Astrocyte (in vitro differentiated cells and primary cell): ENCODE measurements around the gene MARCKS.
A peak's percentile ranks its signal among the peaks of the same experiment; 100 is the strongest.

Experiments
- CTCF ChIP-seq: IDR thresholded peaks from 2 replicates; pipeline ENCODE4 v1.5.1; 2011; ENCODE audit warnings: low read depth, mild to moderate bottlenecking, inconsistent platforms, low read length, moderate library complexity; ENCODE audit not compliant: insufficient read depth
- EZH2 ChIP-seq: IDR thresholded peaks from 2 replicates; pipeline ENCODE4 v1.6.1; 2012; ENCODE audit warnings: mild to moderate bottlenecking, low read length, inconsistent platforms; ENCODE audit not compliant: insufficient read depth

GRCh38 chr6:113879186-113880096, 22.3 kb downstream of the MARCKS start:
- TF ChIP-seq CTCF, result peak; percentile 91
- TF ChIP-seq EZH2, result no peak
